ENCODE measurements around the gene FBN2. TPM values are rescaled to one million over a fixed set of nuclear protein-coding genes. Genes with fewer than 3 reads are reported as not detected.

FBN2 gene
- total RNA-seq, 1 experiment from 2014 or later: 0.42 TPM

- TF ChIP-seq CEBPB (IDR thresholded peaks at IDR 0.05; ENCODE audit: low read depth) (no peak), SIN3A (IDR thresholded peaks at IDR 0.05; ENCODE audit: low read depth) (no peak), CBX3 (IDR thresholded peaks at IDR 0.05; ENCODE audit: low read depth) (no peak), MAX (IDR thresholded peaks at IDR 0.05) (no peak), EGR1 (IDR thresholded peaks at IDR 0.05; ENCODE audit: low read depth) (no peak), FOSL1 (IDR thresholded peaks at IDR 0.05; ENCODE audit: low read depth) (no peak), YY1 (IDR thresholded peaks at IDR 0.05; ENCODE audit: extremely low read depth, insufficient replicate concordance, low read depth, low read length) (no peak), TCF7L2 (IDR thresholded peaks at IDR 0.05; ENCODE audit: borderline replicate concordance, extremely low read depth, insufficient read depth, insufficient read length) (no peak)
These were observed 24.2 kb downstream of the FBN2 start (continued) for GRCh38 chr5:128513806-128514205.

- Histone ChIP-seq H3K27ac (ENCODE audit: low read depth, low read length) (no peak overlapping the region), H3K79me2 (ENCODE audit: insufficient read depth, low read length) (no peaks in the 10 kb centered on the region), H3K4me1 (ENCODE audit: control insufficient read depth in 1 of 2, insufficient read depth in 2 of 2, low read length in 2 of 2) (no peaks in the 10 kb centered on the region), H3K9me3 (ENCODE audit: control insufficient read depth in 1 of 2, insufficient read depth in 1 of 2, low read depth in 1 of 2, low read length in 2 of 2) (no peaks in the 10 kb centered on the region), H4K20me1 (ENCODE audit: insufficient read depth) (no peaks in the 10 kb centered on the region), H3K36me3 (ENCODE audit: control insufficient read depth in 1 of 2, insufficient read depth in 2 of 2, low read length in 2 of 2) (no peaks in the 10 kb centered on the region), H3K4me2 (ENCODE audit: low read length) (no peak overlapping the region), H3K27me3 (ENCODE audit: insufficient read depth, low read length) (no peaks in the 10 kb centered on the region), H3K9ac (ENCODE audit: low read length) (no peak overlapping the region), H3K4me3 (replicated peaks in 1 of 2; ENCODE audit: low read depth in 1 of 2, low read length in 2 of 2) (no peak overlapping the region), H3K9me2 (ENCODE audit: insufficient read depth) (no peaks in the 10 kb centered on the region), H2AFZ (ENCODE audit: low read depth, low read length, poor library complexity, severe bottlenecking) (no peak overlapping the region)
- ChIA-PET CTCF (interaction anchor here (0.7 kb wide), 1 partner anchor 420 kb away, joined by 4 read pairs; no protein-coding TSS in a partner anchor), RAD21 (ENCODE audit: low non-redundant PET in 1 of 2, low total read pairs in 2 of 2, uncharacterized antibody in 2 of 2, unreplicated experiment in 2 of 2) (no interaction called here), POLR2A (no interaction called here)
- DNase-seq (ENCODE audit: low read depth, low spot score): no peak
- no TSS peak for BruUV-seq (replicated peaks)
- no peak for ATAC-seq
- TF ChIP-seq CTCF (IDR thresholded peaks at IDR 0.05 in 2 of 3, conservative IDR thresholded peaks at IDR 0.05 in 1 of 3; ENCODE audit: borderline replicate concordance in 1 of 3, insufficient read depth in 1 of 3, low read depth in 2 of 3, low read length in 2 of 3): no peak
- no peak for TF ChIP-seq ELF1 (IDR thresholded peaks at IDR 0.05; ENCODE audit: borderline replicate concordance, low read depth)
- no peak for TF ChIP-seq EZH2phosphoT487 (IDR thresholded peaks at IDR 0.05; ENCODE audit: borderline replicate concordance)
- TF ChIP-seq EZH2 (IDR thresholded peaks at IDR 0.05): no peak
- no peak for TF ChIP-seq TCF7L2 (IDR thresholded peaks at IDR 0.05; ENCODE audit: borderline replicate concordance, extremely low read depth, insufficient read depth, insufficient read length)
- TF ChIP-seq MAX (IDR thresholded peaks at IDR 0.05): no peak
- intact Hi-C loops (cut with micrococcal nuclease): no loop called here
These were observed 25.2 kb downstream of the FBN2 start for GRCh38 chr5:128512894-128513293.
